H1 (cell line): Measurements from ENCODE around the gene ANK3. TPM values are rescaled to one million over a fixed set of nuclear protein-coding genes. Genes with fewer than 3 reads are reported as not detected.

Experiments used
- CTCF ChIA-PET: fragments of 300-600 bp; sonication (Branson Sonifier 250); formaldehyde crosslinking; loops from one replicate; lab custom pipeline; 2021; ENCODE audit not compliant: partially characterized antibody; lab: Charles Lee
- POLR2A ChIA-PET: fragments of 300-600 bp; sonication (Branson Sonifier 250); formaldehyde crosslinking; loops from one replicate; lab custom pipeline; 2021; ENCODE audit warnings: inconsistent platforms; ENCODE audit not compliant: partially characterized antibody; lab: Charles Lee
- DNase-seq, 2 experiments: peaks; one replicate each; pipeline versions ENCODE4 v3.0.0 to v3.0.0-alpha.2; 2010 to 2022; ENCODE audit warnings: low spot score in 2 of 2, low read depth in 1 of 2, mixed read lengths in 1 of 2
- FAIRE-seq: peaks from 2 replicates; lab custom pipeline; 2011; peaks lifted over from hg19 to GRCh38; lab: Jason Lieb, UNC
- H2AFZ ChIP-seq: 2 replicates; pipeline ENCODE4 v1.8.1; 2012; ENCODE audit warnings: low read length, inconsistent platforms
- H2AK5ac ChIP-seq: 2 replicates; pipeline ENCODE4 v1.6.1; 2013; ENCODE audit warnings: low read depth, low read length
- H2BK120ac ChIP-seq: replicated peaks from 2 replicates; pipeline ENCODE3; 2013; ENCODE audit warnings: low read depth, low read length, inconsistent platforms
- H2BK12ac ChIP-seq: 2 replicates; pipeline ENCODE4 v1.6.1; 2013; ENCODE audit warnings: low read depth, low read length
- H2BK15ac ChIP-seq: 2 replicates; pipeline ENCODE4 v1.6.1; 2013; ENCODE audit warnings: low read length
- H2BK20ac ChIP-seq: 2 replicates; pipeline ENCODE4 v1.6.1; 2013; ENCODE audit warnings: low read length
- H2BK5ac ChIP-seq: 2 replicates; pipeline ENCODE4 v1.6.1; 2013; ENCODE audit warnings: low read depth, low read length
- H3K14ac ChIP-seq: 2 replicates; pipeline ENCODE4 v1.6.1; 2013; ENCODE audit warnings: inconsistent platforms; ENCODE audit not compliant: insufficient read length
- H3K18ac ChIP-seq: 2 replicates; pipeline ENCODE4 v1.6.1; 2013; ENCODE audit warnings: low read length; ENCODE audit errors: extremely low read depth
- H3K23ac ChIP-seq: 2 replicates; pipeline ENCODE4 v1.6.1; 2013; ENCODE audit warnings: inconsistent platforms; ENCODE audit not compliant: insufficient read length
- H3K23me2 ChIP-seq: 2 replicates; pipeline ENCODE4 v1.6.1; 2013; ENCODE audit warnings: low read depth, low read length
- H3K27ac ChIP-seq: 2 replicates; pipeline ENCODE4 v1.6.1; 2011; ENCODE audit warnings: low read depth, low read length, inconsistent platforms
- H3K27me3 ChIP-seq, 4 experiments: replicated peaks in 1 of 4; 1 replicate in 1 of 4; 2 replicates in 3 of 4; pipeline versions ENCODE4 v1.6.1 to v1.8.1; 2011 to 2013; ENCODE audit warnings: low read length in 3 of 4, mild to moderate bottlenecking in 3 of 4, inconsistent platforms in 2 of 4, mixed read lengths in 2 of 4, moderate library complexity in 1 of 4; ENCODE audit not compliant: control insufficient read depth in 3 of 4, insufficient read depth in 3 of 4; ENCODE audit errors: extremely low read depth in 1 of 4
- H3K36me3 ChIP-seq, 4 experiments: 2 replicates each; pipeline versions ENCODE4 v1.6.1 to v1.8.1; 2011 to 2013; ENCODE audit warnings: mild to moderate bottlenecking in 4 of 4, low read length in 3 of 4, moderate library complexity in 2 of 4, control low read depth in 1 of 4, inconsistent platforms in 1 of 4; ENCODE audit not compliant: insufficient read depth in 4 of 4, control insufficient read depth in 2 of 4
- H3K4ac ChIP-seq: replicated peaks from 2 replicates; pipeline ENCODE3; 2013; ENCODE audit warnings: low read length, low read depth, mixed read lengths, inconsistent platforms; ENCODE audit not compliant: insufficient read length
- H3K4me1 ChIP-seq, 4 experiments: replicated peaks in 1 of 4; 1 replicate in 1 of 4; 2 replicates in 3 of 4; pipeline versions ENCODE4 v1.6.1 to v1.8.1; 2011 to 2013; ENCODE audit warnings: low read length in 3 of 4, inconsistent platforms in 2 of 4, mixed read lengths in 1 of 4; ENCODE audit not compliant: insufficient read depth in 4 of 4, control insufficient read depth in 3 of 4
- H3K4me2 ChIP-seq, 2 experiments: 2 replicates each; pipeline versions ENCODE4 v1.6.1 to v1.8.1; 2011 to 2013; ENCODE audit warnings: low read depth in 2 of 2, low read length in 2 of 2, control low read depth in 1 of 2, inconsistent platforms in 1 of 2, mild to moderate bottlenecking in 1 of 2; ENCODE audit not compliant: insufficient read depth in 1 of 2
- H3K4me3 ChIP-seq, 4 experiments: fragments of 200-600, 300-600 bp in 1 of 4; sonication (generic), shearing (Covaris generic), sonication (Bioruptor Twin) in 1 of 4; 2 replicates each; pipeline versions ENCODE4 v1.5.1 to v1.8.1; 2011 to 2016; ENCODE audit warnings: low read length in 4 of 4, low read depth in 3 of 4, control low read depth in 2 of 4, inconsistent platforms in 2 of 4, mild to moderate bottlenecking in 2 of 4, mixed read lengths in 1 of 4, moderate library complexity in 1 of 4; ENCODE audit not compliant: insufficient read depth in 2 of 4; ENCODE audit errors: extremely low read depth in 1 of 4
- H3K56ac ChIP-seq: replicated peaks from 2 replicates; pipeline ENCODE3; 2013; ENCODE audit warnings: low read depth, mild to moderate bottlenecking, mixed read lengths, low read length, inconsistent platforms; ENCODE audit not compliant: insufficient read length
- H3K79me1 ChIP-seq: 2 replicates; pipeline ENCODE4 v1.6.1; 2013; ENCODE audit warnings: low read depth, low read length, control low read depth
- H3K79me2 ChIP-seq, 2 experiments: 2 replicates each; pipeline versions ENCODE4 v1.6.1 to v1.8.1; 2012 to 2013; ENCODE audit warnings: low read length in 2 of 2, mild to moderate bottlenecking in 2 of 2, inconsistent platforms in 1 of 2; ENCODE audit not compliant: insufficient read depth in 2 of 2, control insufficient read depth in 1 of 2
- H3K9ac ChIP-seq, 4 experiments: replicated peaks in 1 of 4; 1 replicate in 1 of 4; 2 replicates in 3 of 4; pipeline versions ENCODE4 v1.6.1 to v1.8.1; 2011 to 2013; ENCODE audit warnings: low read depth in 3 of 4, low read length in 3 of 4, control low read depth in 2 of 4, mild to moderate bottlenecking in 2 of 4, moderate library complexity in 2 of 4, inconsistent platforms in 1 of 4; ENCODE audit errors: extremely low read depth in 1 of 4
- H3K9me3 ChIP-seq, 2 experiments: 2 replicates each; pipeline versions ENCODE4 v1.6.1 to v1.8.1; 2012 to 2013; ENCODE audit warnings: mild to moderate bottlenecking in 2 of 2, moderate library complexity in 2 of 2, control low read depth in 1 of 2, inconsistent platforms in 1 of 2, low read depth in 1 of 2, low read length in 1 of 2, mixed read lengths in 1 of 2; ENCODE audit not compliant: insufficient read depth in 2 of 2
- H4K20me1 ChIP-seq, 2 experiments: replicated peaks in 1 of 2; 2 replicates each; pipeline versions ENCODE3 to v1.8.1; 2011 to 2013; ENCODE audit warnings: inconsistent platforms in 2 of 2, low read length in 2 of 2, mild to moderate bottlenecking in 1 of 2; ENCODE audit not compliant: insufficient read depth in 2 of 2, control insufficient read depth in 1 of 2
- H4K5ac ChIP-seq: 2 replicates; pipeline ENCODE4 v1.6.1; 2013; ENCODE audit warnings: low read length, low read depth, mixed read lengths, inconsistent platforms; ENCODE audit not compliant: insufficient read length
- H4K8ac ChIP-seq: 2 replicates; pipeline ENCODE4 v1.8.0; 2013; ENCODE audit warnings: mild to moderate bottlenecking, moderate library complexity, low read length, inconsistent platforms; ENCODE audit not compliant: insufficient read depth; ENCODE audit errors: extremely low read depth
- H4K91ac ChIP-seq: replicated peaks from 2 replicates; pipeline ENCODE3; 2013; ENCODE audit warnings: low read length, mixed read lengths, inconsistent platforms; ENCODE audit not compliant: insufficient read length
- BRCA1 ChIP-seq: IDR thresholded peaks from 2 replicates; pipeline ENCODE4 v1.6.1; 2012; ENCODE audit warnings: low read depth, low read length, improper control_type of control experiment
- FOSL1 ChIP-seq: IDR thresholded peaks from 2 replicates; pipeline ENCODE4 v1.6.1; 2011; ENCODE audit warnings: mild to moderate bottlenecking, low read depth, low read length, moderate library complexity; ENCODE audit not compliant: insufficient read depth
- GABPA ChIP-seq: IDR thresholded peaks from 2 replicates; pipeline ENCODE4 v1.6.1; 2011; ENCODE audit warnings: mild to moderate bottlenecking, low read length, moderate library complexity, borderline replicate concordance; ENCODE audit not compliant: insufficient read depth
- HDAC2 ChIP-seq, 2 experiments: fragments of 300-600 bp in 1 of 2; sonication (generic) in 1 of 2; IDR thresholded peaks; 2 replicates each; pipeline ENCODE4 v1.6.1; 2011 to 2012; ENCODE audit warnings: low read depth in 2 of 2, low read length in 2 of 2, mild to moderate bottlenecking in 2 of 2, moderate library complexity in 2 of 2, borderline replicate concordance in 1 of 2, inconsistent platforms in 1 of 2
- JUND ChIP-seq: IDR thresholded peaks from 2 replicates; pipeline ENCODE4 v1.6.1; 2011; ENCODE audit warnings: mild to moderate bottlenecking, improper control_type of control experiment, low read length
- RFX5 ChIP-seq: IDR thresholded peaks from 2 replicates; pipeline ENCODE4 v1.6.1; 2011; ENCODE audit warnings: low read depth, low read length, improper control_type of control experiment, borderline replicate concordance
- SAP30 ChIP-seq: fragments of 300-600 bp; sonication (generic); IDR thresholded peaks from 2 replicates; pipeline ENCODE4 v1.7.1; 2012; ENCODE audit warnings: low read length, moderate library complexity, mild to moderate bottlenecking, inconsistent platforms; ENCODE audit not compliant: insufficient read depth, insufficient replicate concordance
- SIX5 ChIP-seq: IDR thresholded peaks from 2 replicates; pipeline ENCODE4 v1.6.1; 2011; ENCODE audit warnings: mild to moderate bottlenecking, low read depth, low read length
- SP1 ChIP-seq: IDR thresholded peaks from 2 replicates; pipeline ENCODE4 v1.6.1; 2011; ENCODE audit warnings: low read depth, low read length
- polyA plus RNA-seq, 7 experiments: library from polyadenylated mRNA; depleted of rRNA in 3 of 7; stranded (reverse) in 5 of 7; unstranded in 2 of 7; fragments of >200 nt in 5 of 7; fragments of 200-250 nt in 2 of 7; gene quantifications; 1 replicate in 5 of 7; 2 replicates in 1 of 7; 4 replicates in 1 of 7; pipeline versions ENCODE4 v1.2.1 to v1.2.3, GENCODE V29; 2011 to 2013; ENCODE audit warnings: missing spikeins in 2 of 7, mixed read lengths in 2 of 7
- total RNA-seq: library from RNA; stranded (reverse); fragmentation: NEBNext Ultra II Directional; extraction: Animal tissue kit (Norgen Biotek cat#: 25700); gene quantifications from 2 replicates; pipeline ENCODE4 v1.2.1, GENCODE V29; 2021
- TF ChIP-seq, protein P1 (sequence below), 3 experiments: IDR thresholded peaks; 1 replicate in 2 of 3; 2 replicates in 1 of 3; pipeline versions ENCODE4 v1.5.1 to v1.6.1; 2011; ENCODE audit warnings: low read length in 3 of 3, mild to moderate bottlenecking in 3 of 3, inconsistent platforms in 2 of 3, low read depth in 1 of 3, moderate library complexity in 1 of 3; ENCODE audit not compliant: insufficient read depth in 1 of 3; ENCODE audit errors: control extremely low read depth in 1 of 3
- TF ChIP-seq, protein P2 (sequence below): IDR thresholded peaks from 2 replicates; pipeline ENCODE4 v1.6.1; 2011; ENCODE audit warnings: low read length, improper control_type of control experiment

ANK3 gene
- total and polyA plus RNA-seq, 2 of the 8 experiments (the other 6 are each of a cell fraction or from before 2014, with no cell fraction given): 18.1 to 67.9 TPM

DNA sequence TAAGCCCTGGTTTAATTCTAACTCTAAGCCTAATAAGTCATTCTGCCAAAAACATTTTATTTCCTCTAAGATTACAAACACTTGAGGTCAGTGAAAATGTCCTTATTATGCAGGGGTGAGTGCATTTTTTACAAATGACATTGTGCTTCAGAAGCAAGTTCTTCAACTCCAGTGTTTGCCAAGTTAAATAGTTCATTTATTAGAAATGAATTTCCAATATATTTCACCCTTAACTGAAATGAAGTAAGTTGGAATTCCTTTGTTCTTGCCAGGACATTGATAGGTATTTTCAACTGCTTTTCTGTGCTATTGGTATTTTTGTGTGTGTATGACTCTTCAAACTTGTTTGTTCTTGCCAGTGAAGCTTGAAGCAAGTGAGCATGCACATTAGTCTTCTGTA, 393.8 kb downstream of the ANK3 start:
- Histone ChIP-seq H3K36me3 (no peaks in the 10 kb centered on the region; a peak in 2 of 8 replicates), H3K9ac (no peak overlapping the region), H2BK15ac (no peak overlapping the region), H2BK120ac (no peak overlapping the region), H3K4me3 (no peak overlapping the region), H3K27ac (no peak overlapping the region), H4K8ac (no peak overlapping the region), H4K5ac (no peak overlapping the region), H3K79me1 (no peaks in the 10 kb centered on the region), H2AFZ (no peak overlapping the region), H3K18ac (no peak overlapping the region), H3K23me2 (no peaks in the 10 kb centered on the region), H2BK5ac (no peak overlapping the region), H3K56ac (no peak overlapping the region), H3K4me1 (peaks cover 0 to 7% (median 3%) of the 10 kb centered on the region in 4 experiments; a peak in 1 of 7 replicates), H3K79me2 (no peaks in the 10 kb centered on the region), H4K20me1 (no peaks in the 10 kb centered on the region), H3K14ac (no peak overlapping the region), H3K23ac (no peak overlapping the region), H2BK12ac (no peak overlapping the region), H3K27me3 (no peaks in the 10 kb centered on the region; a peak in 1 of 7 replicates), H2AK5ac (no peak overlapping the region), H3K4ac (no peak overlapping the region), H3K4me2 (no peak overlapping the region), H2BK20ac (no peak overlapping the region), H4K91ac (no peak overlapping the region), H3K9me3 (0 out of 4 replicates have a peak, but pooled peaks cover 0 to 2% of the 10 kb centered on the region in 2 experiments)
- no peak for DNase-seq
- POLR2A ChIA-PET: no interaction called here
- no peak for FAIRE-seq
- CTCF ChIA-PET: interaction anchor here (1.0 to 1.1 kb wide), 2 partner anchors 11 to 14 kb away, joined by 3 read pairs; no protein-coding TSS in a partner anchor
- TF ChIP-seq HDAC2 (IDR thresholded peaks at IDR 0.05; ENCODE audit: borderline replicate concordance in 1 of 2, low read depth in 2 of 2, low read length in 2 of 2) (no peak), JUND (no peak), SP1 (no peak), BRCA1 (no peak), FOSL1 (no peak), SAP30 (no peak), SIX5 (no peak), GABPA (no peak), RFX5 (no peak)
- TF ChIP-seq, protein P1, sequence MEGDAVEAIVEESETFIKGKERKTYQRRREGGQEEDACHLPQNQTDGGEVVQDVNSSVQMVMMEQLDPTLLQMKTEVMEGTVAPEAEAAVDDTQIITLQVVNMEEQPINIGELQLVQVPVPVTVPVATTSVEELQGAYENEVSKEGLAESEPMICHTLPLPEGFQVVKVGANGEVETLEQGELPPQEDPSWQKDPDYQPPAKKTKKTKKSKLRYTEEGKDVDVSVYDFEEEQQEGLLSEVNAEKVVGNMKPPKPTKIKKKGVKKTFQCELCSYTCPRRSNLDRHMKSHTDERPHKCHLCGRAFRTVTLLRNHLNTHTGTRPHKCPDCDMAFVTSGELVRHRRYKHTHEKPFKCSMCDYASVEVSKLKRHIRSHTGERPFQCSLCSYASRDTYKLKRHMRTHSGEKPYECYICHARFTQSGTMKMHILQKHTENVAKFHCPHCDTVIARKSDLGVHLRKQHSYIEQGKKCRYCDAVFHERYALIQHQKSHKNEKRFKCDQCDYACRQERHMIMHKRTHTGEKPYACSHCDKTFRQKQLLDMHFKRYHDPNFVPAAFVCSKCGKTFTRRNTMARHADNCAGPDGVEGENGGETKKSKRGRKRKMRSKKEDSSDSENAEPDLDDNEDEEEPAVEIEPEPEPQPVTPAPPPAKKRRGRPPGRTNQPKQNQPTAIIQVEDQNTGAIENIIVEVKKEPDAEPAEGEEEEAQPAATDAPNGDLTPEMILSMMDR (IDR thresholded peaks at IDR 0.05; ENCODE audit: control extremely low read depth in 1 of 3, insufficient read depth in 1 of 3, low read depth in 1 of 3, low read length in 3 of 3): no peak
- TF ChIP-seq, protein P2, sequence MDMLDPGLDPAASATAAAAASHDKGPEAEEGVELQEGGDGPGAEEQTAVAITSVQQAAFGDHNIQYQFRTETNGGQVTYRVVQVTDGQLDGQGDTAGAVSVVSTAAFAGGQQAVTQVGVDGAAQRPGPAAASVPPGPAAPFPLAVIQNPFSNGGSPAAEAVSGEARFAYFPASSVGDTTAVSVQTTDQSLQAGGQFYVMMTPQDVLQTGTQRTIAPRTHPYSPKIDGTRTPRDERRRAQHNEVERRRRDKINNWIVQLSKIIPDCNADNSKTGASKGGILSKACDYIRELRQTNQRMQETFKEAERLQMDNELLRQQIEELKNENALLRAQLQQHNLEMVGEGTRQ: no peak
